T-helper 1 cell treated with Interleukin-12 subunit alpha and Interleukin-12 subunit beta and Interleukin-4 antibody, amounts not matched to agents 30 ng/mL and 1 ng/mL, for 36 hours (primary cell): Measurements from ENCODE around the gene FUT8. TPM values are rescaled to one million over a fixed set of nuclear protein-coding genes. Genes with fewer than 3 reads are reported as not detected.
"Not testable (repeated sequence)": the region's sequence is repeated elsewhere in the genome, so short reads cannot be mapped to it uniquely, and the experiment has no call there.

Experiments
- intact Hi-C: fragments of 100-400 bp; cut with micrococcal nuclease; formaldehyde crosslinking; loops from one replicate; pipeline ENCODE4 v1.15.1; 2024
- total RNA-seq: library from RNA; stranded (reverse); gene quantifications from 2 replicates; pipeline ENCODE4 v1.2.3, GENCODE V29; 2022

Gene FUT8
- total RNA-seq, 1 donor from 2014 or later = 156 TPM

GRCh38 chr14:65604936-65605335 is 192.4 kb downstream of the FUT8 start:
- intact Hi-C loops = loop anchor here (1.0 to 10.0 kb wide), 3 partner anchors 88 to 440 kb away; no protein-coding TSS in a partner anchor

- intact Hi-C loops = loop anchor here (10.0 kb wide), 1 partner anchor 442 kb away; no protein-coding TSS in a partner anchor
Observed at GRCh38 chr14:65606460-65606859, 193.9 kb downstream of the FUT8 start.

- intact Hi-C loops = no loop called here
Observed at GRCh38 chr14:65613131-65613650, 200.7 kb downstream of the FUT8 start.

- intact Hi-C loops = no loop called here
Observed at GRCh38 chr14:65618996-65619395, 206.5 kb downstream of the FUT8 start.

- intact Hi-C loops = loop anchor here (5.0 kb wide), 1 partner anchor 53 kb away; no protein-coding TSS in a partner anchor
Observed at GRCh38 chr14:65620195-65620594, 207.7 kb downstream of the FUT8 start.

- intact Hi-C loops = loop anchor here (5.0 kb wide), 1 partner anchor 55 kb away; no protein-coding TSS in a partner anchor
Observed at GRCh38 chr14:65622703-65623102, 210.2 kb downstream of the FUT8 start.

GRCh38 chr14:65623759-65624158 is 211.2 kb downstream of the FUT8 start:
- intact Hi-C loops = loop anchor here (5.0 kb wide), 1 partner anchor 56 kb away; no protein-coding TSS in a partner anchor

- intact Hi-C loops = no loop called here
Observed at GRCh38 chr14:65627315-65627714, 214.8 kb downstream of the FUT8 start.

- intact Hi-C loops = no loop called here
Observed at GRCh38 chr14:65628664-65629063, 216.1 kb downstream of the FUT8 start.

- intact Hi-C loops = no loop called here
Observed at GRCh38 chr14:65631040-65631439, 218.5 kb downstream of the FUT8 start.

GRCh38 chr14:65632487-65632886 is 220.0 kb downstream of the FUT8 start:
- intact Hi-C loops = no loop called here

GRCh38 chr14:65633666-65634065 is 221.1 kb downstream of the FUT8 start:
- intact Hi-C loops = not testable (repeated sequence)

- intact Hi-C loops = no loop called here
Observed at GRCh38 chr14:65637780-65638179, 225.2 kb downstream of the FUT8 start.

- intact Hi-C loops = no loop called here
Observed at GRCh38 chr14:65639216-65639615, 226.7 kb downstream of the FUT8 start.

GRCh38 chr14:65650826-65651225 is 238.3 kb downstream of the FUT8 start:
- intact Hi-C loops = no loop called here

- intact Hi-C loops = loop anchor here (2.0 kb wide), 1 partner anchor 16 kb away; no protein-coding TSS in a partner anchor
Observed at GRCh38 chr14:65656554-65656953, 244.0 kb downstream of the FUT8 start.

GRCh38 chr14:65658202-65658601 is 245.7 kb downstream of the FUT8 start:
- intact Hi-C loops = no loop called here

GRCh38 chr14:65661865-65662264 is 249.3 kb downstream of the FUT8 start:
- intact Hi-C loops = no loop called here

GRCh38 chr14:65664436-65664835 is 251.9 kb downstream of the FUT8 start:
- intact Hi-C loops = no loop called here

- intact Hi-C loops = no loop called here
Observed at GRCh38 chr14:65676361-65677014, 264.0 kb downstream of the FUT8 start.

- intact Hi-C loops = no loop called here
Observed at GRCh38 chr14:65685572-65685971, 273.0 kb downstream of the FUT8 start.

- intact Hi-C loops = no loop called here
Observed at GRCh38 chr14:65686761-65687160, 274.2 kb downstream of the FUT8 start.

- intact Hi-C loops = no loop called here
Observed at GRCh38 chr14:65689070-65689469, 276.5 kb downstream of the FUT8 start.
